Right lung (tissue), 5 donors: Measurements from ENCODE around the gene DKKL1. TPM values are rescaled to one million over a fixed set of nuclear protein-coding genes. Genes with fewer than 3 reads are reported as not detected.

ENCODE experiments used
- DNase-seq, 2 donors: peaks; one replicate each; pipeline ENCODE4 v3.0.0-alpha.2; 2013
- polyA plus RNA-seq, 5 donors: library from polyadenylated mRNA; unstranded; fragments of 120-200 nt; gene quantifications; one replicate each; pipeline versions ENCODE4 v1.2.1 to v1.2.3, GENCODE V29; 2013; ENCODE audit warnings: inconsistent platforms in 1 of 5, low replicate concordance in 1 of 5; ENCODE audit not compliant: insufficient read length in 5 of 5, insufficient read depth in 1 of 5

DKKL1 gene
- polyA plus RNA-seq, 5 donors, result 2.4 to 5.0 (median 3.6) TPM

DNA sequence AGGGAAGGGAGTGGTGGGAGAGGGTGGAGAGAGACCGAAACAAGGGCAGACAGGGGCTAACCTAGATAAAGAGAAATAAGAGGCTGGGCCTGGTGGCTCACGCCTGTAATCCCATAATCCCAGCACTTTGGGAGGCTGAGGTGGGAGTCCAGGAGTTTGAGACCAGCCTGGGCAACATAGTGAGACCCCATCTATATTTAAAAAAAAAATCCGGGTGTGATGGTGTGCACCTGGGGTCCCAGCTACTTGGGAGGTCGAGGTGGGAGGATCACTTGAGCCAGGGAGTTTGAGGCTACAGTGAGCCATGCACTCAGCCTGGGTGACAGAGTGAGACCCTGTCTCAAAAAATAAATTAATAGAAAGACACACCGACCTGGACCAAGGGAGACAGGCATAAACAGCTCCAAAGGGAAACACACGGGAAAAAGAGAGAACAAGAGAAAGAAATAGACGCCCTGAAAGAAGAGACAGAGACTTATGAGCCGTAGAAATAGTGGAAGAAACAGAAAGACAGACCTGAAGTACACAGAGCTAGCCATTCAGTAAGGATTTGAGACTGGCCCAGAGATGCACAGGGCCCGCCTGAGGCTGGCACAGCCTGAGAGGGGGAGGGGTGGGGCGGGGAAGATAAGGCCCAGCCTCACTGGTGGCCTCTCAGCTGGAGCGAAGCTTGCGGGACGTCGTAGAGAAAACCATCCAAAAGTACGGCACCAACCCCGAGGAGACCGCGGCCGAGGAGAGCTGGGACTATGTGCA lies 26.2 kb upstream of the DKKL1 start:
- no peak for DNase-seq

DNA sequence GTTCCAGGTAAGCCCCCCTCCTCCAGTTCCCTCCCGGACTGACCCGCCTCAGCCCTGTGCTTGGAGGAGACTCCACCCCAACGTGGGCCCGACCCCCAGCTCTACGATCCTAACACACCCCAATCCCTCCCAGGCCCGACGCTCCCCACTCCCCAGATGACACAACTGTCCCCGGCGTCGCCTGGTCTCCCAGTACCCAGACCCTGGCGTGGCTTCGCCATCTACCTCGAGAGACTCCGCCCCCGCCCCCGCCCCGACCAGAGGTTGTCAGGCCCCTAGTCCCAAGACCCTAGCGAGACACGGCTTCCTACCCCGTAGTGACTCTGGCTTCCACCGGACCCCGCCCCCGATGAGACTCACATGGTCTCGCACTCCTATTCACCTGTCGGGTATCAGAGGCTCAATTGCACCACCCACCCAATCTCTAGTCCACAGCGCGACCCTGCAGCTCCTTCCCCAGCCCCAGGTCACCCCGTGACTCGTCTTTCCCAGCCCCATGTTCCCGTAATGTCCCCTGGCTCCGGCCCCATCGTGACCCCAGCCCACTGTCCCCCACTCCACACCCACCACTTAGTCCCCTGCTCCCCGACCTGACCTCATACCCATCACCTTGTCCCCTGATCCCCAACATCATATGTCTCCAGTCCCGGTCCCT lies 25.5 kb upstream of the DKKL1 start:
- no peak for DNase-seq

DNA sequence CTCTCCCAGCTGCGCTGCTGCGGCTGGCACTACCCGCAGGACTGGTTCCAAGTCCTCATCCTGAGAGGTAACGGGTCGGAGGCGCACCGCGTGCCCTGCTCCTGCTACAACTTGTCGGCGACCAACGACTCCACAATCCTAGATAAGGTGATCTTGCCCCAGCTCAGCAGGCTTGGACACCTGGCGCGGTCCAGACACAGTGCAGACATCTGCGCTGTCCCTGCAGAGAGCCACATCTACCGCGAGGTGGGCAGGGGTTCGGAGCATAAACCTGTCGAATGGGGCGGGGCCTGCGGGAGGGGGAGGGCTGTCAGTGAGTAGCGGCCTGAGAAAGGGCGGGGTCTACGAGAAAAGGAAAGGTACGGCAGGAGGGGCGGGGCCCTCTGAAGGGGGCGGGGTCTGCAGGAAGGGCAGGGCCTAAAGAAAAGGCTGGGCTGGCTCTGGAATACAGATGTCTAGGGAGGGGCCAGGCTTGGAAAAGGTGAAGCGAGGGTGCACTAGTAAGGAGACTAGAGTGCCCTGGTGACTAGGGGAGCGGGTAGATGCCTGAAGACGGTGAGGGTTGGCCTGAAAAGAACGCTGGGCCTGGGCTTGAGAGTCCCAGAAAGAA lies 24.9 kb upstream of the DKKL1 start:
- peak; percentile 54 to 55 for DNase-seq

GRCh38 chr19:49339301-49340068 lies 24.2 kb upstream of the DKKL1 start:
- DNase-seq, result peak; percentile 85 to 87

DNA sequence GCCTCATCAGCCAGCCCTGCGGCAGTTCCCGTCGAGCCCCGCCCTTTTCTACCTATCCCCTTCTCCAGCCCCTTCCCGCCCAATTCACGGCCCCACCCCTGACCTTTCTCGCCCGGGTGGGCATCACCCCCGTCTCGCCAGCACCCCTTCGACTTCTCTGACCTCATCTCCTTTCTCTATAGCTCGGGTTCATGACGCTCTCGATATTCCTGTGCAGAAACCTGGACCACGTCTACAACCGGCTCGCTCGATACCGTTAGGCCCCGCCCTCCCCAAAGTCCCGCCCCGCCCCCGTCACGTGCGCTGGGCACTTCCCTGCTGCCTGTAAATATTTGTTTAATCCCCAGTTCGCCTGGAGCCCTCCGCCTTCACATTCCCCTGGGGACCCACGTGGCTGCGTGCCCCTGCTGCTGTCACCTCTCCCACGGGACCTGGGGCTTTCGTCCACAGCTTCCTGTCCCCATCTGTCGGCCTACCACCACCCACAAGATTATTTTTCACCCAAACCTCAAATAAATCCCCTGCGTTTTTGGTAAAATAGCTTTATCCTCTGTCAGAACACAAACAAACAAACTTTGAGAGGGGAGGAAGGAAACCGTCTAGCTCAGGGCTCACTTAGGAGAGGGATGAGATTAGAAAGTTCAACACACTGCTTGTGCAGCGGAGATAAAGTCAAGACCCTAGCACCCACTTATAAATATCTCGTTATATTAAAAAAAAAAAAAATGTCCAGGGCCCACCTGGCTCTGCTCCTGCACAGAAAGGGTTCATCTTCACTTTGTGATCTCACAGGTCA lies 23.4 kb upstream of the DKKL1 start:
- peak; percentile 42 to 59 for DNase-seq

- DNase-seq, result no peak
Measured at GRCh38 chr19:49340865-49341718, 22.6 kb upstream of the DKKL1 start.

GRCh38 chr19:49342291-49342721 lies 21.4 kb upstream of the DKKL1 start:
- no peak for DNase-seq

DNA sequence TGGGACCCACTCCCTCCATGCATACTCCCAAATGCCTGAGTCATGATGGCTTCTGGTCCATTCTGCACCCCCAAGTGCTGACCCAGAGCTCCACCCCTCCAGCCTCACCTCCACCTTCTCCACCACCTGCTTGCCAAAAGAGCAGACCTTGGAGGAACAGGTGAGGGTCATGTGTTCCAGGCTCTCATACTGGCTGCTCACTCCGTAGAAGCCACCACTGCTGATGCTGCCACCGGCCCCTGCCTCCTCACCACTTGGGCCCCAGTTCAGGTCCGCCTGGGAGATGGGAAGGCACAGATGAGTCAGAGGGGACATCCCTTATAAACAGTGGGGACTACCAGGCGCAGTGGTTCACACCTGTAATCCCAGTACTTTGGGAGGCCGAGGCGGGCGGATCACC lies 20.6 kb upstream of the DKKL1 start:
- DNase-seq, result no peak

DNA sequence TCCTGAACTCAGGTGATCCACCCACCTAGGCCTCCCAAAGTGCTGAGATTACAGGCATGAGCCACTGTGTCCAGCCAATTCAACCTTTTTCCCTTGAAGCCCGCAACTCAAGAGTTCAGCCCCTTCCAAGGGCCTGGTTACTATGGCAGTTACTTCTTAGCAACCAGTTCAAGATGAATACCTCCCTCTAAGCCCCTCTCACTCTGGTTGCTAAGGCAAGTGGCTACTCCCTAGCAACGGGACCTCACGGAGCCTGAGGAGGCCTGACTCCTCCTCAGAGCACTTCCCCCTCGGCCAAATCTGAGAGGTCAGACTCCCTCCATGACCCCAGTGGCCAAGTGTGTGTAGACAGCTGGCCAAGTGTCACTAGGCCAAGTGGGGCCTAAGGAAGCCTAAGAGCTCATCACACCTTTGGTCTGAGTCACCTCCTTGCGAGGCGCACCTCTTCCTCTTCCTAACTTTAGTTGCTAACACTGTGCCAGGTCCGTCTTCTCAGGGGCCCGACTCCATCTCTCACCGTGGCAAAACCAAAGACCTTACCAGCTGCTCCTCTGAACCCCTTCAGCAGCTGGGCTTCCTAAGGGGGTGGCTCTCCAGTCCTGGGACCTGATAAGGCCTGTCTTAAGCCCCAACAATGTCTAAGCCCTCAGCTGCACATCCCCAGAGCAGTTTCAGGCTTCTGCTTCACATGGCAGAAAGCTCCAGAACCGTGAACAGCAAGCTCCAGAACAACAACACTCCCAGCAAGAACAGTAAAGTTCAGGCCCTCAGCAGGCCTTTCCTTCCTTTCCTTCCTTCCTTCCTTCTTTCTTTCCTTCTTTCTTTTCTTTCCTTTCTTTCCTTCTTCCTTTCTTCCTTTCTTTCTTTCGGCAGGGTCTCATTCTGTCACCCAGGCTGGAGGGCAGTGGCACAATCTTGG lies 18.9 kb upstream of the DKKL1 start:
- DNase-seq, result no peak

DNA sequence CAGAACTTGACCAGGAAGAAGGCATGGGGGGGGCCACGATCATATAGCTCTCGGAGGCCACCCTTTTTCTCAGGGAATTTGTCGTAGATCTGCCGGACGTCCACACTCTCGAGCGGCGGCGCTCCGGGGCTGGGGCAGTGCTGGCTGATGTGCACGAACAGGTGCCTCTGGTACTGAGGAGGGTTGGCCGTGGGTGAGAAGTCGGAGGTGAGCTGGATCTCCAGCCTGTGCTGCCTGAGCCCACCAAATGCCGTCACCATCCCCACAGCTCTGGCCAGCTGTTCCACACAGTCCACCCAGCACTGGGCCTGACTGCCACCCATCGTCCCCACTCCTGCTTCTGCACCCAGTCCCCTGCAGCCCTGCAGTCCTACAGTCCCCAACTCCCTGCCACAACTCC lies 16.5 kb upstream of the DKKL1 start:
- DNase-seq, result no peak

- no peak for DNase-seq
Measured at GRCh38 chr19:49347835-49348234, 15.8 kb upstream of the DKKL1 start.

GRCh38 chr19:49348305-49349189 lies 15.1 kb upstream of the DKKL1 start:
- no peak for DNase-seq

DNA sequence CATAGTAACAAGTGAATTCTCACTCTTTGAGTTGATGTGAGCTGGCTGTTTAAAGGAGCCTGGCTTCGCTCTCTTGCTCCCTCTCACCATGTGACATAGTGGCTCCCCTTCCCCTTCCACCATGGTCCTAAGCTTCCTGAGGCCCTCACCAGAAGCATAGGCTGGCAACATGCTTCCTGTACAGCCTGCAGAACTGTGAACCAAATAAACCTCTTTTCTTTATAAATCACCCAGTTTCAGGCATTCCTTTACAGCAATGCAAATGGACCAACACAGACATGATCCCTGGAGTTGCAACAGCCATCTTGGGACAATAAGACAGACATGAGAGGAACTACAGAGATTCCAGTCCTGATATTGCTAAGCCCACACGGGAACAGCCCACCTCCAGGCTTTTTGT lies 14.1 kb upstream of the DKKL1 start:
- DNase-seq, result no peak

GRCh38 chr19:49355909-49356353 lies 7.7 kb upstream of the DKKL1 start:
- DNase-seq, result no peak

GRCh38 chr19:49356382-49356781 lies 7.3 kb upstream of the DKKL1 start:
- DNase-seq, result no peak

- no peak for DNase-seq
Measured at GRCh38 chr19:49357186-49357585, 6.5 kb upstream of the DKKL1 start.

- DNase-seq, result no peak
Measured at GRCh38 chr19:49359851-49360820, 3.5 kb upstream of the DKKL1 start.
